GM12864 (cell line): ENCODE measurements around the gene SDK2.

ENCODE experiments used
- DNase-seq: peaks from one replicate; pipeline ENCODE4 v3.0.0-alpha.2; 2011; ENCODE audit warnings: low read depth
- H3K4me3 ChIP-seq: 2 replicates; pipeline ENCODE4 v1.5.1; 2011; ENCODE audit warnings: mild to moderate bottlenecking, low read depth, low read length, control low read depth
- TF ChIP-seq, protein P1 (sequence below): IDR thresholded peaks from 2 replicates; pipeline ENCODE4 v1.5.1; 2011; ENCODE audit warnings: low read depth, mild to moderate bottlenecking, moderate library complexity, low read length, control low read depth, inconsistent platforms; ENCODE audit errors: missing control alignments

SDK2 gene

DNA sequence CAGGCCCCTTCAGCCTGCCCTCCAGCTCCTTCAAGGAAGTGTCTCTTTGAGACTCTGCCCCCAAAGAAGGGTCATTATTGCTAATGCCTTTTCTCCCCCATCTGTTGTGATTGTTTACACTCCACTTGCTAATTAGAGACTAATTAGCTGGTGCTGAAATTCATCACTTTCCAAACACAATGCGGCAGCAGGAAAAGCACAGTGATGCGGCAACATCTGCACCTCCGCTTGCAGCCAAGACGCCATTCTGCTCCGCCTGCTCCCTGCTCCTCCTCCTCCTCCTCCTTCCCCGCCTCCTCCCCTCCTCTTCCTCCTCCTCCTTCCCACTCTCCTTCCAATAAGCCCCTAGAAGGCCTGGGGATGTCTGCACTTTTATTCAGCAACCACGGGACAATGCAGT lies 110.5 kb downstream of the SDK2 start:
- DNase-seq: no peak
- TF ChIP-seq, protein P1, sequence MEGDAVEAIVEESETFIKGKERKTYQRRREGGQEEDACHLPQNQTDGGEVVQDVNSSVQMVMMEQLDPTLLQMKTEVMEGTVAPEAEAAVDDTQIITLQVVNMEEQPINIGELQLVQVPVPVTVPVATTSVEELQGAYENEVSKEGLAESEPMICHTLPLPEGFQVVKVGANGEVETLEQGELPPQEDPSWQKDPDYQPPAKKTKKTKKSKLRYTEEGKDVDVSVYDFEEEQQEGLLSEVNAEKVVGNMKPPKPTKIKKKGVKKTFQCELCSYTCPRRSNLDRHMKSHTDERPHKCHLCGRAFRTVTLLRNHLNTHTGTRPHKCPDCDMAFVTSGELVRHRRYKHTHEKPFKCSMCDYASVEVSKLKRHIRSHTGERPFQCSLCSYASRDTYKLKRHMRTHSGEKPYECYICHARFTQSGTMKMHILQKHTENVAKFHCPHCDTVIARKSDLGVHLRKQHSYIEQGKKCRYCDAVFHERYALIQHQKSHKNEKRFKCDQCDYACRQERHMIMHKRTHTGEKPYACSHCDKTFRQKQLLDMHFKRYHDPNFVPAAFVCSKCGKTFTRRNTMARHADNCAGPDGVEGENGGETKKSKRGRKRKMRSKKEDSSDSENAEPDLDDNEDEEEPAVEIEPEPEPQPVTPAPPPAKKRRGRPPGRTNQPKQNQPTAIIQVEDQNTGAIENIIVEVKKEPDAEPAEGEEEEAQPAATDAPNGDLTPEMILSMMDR: no peak
- H3K4me3 ChIP-seq: no peak overlapping the region

DNA sequence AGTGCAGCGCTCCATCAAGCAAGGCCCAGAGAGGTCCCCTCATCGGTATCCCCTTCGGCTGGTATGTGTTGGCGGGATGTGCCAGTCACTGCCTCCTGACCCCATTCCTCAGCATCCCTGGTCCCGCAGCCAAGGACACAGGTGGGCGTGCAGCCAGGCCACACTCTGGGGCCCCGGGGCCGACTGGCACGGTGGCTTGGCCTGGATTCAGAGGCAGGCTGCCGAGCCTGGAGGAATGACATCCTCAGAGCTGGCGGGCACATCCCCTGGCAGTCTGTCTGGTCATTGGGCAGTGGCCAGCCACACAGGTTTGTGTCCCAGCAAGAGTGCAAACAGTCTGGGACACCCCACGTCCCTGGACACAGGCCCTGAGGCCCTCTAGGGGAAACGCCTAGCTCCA lies 111.1 kb downstream of the SDK2 start:
- no peak overlapping the region for H3K4me3 ChIP-seq
- no peak for DNase-seq
- TF ChIP-seq, protein P1: no peak

DNA sequence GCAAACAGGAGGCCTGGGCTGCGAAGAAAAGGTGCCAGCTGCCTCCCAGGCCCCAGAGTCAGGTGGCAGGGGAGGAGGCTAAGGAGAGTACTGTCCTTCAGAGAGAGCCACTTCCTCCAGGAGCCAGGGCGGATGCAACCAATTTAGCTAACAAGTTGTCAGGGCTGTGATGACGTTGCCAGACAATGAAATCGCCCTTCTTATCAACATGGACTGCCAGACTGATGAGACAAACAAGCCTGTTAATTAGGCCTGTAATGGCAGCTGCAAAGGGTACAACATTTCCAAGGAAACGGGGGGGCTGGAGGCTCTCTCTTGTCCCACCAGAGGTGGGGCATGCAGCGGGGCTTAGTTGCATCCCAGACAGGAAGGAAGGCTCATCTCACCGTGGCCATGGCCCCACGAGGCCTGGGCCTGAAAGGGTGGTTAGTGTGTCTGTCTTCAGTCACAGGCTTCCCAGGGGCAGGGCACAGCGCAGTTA lies 111.8 kb downstream of the SDK2 start:
- no peak overlapping the region for H3K4me3 ChIP-seq
- no peak for DNase-seq
- TF ChIP-seq, protein P1: no peak

DNA sequence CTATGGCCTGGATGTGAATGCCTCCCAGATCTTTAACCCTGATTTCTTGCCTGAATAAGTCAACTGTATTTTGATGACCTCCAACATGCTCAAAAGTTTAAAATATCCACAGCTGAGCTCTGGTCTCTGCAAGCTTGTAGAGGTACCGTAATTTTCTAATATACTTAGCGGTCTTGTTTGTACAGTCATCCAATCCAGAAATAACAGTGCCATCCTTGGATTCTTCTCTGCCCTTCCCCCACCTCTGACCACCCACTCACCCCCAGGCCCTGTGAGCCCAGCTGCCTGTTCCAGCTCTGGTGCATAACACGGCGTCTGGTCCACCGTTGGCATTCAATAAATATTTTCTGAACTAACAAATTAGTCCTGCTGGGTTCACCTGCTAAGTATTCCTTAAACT lies 113.1 kb downstream of the SDK2 start:
- TF ChIP-seq, protein P1: no peak
- no peak overlapping the region for H3K4me3 ChIP-seq
- DNase-seq: no peak

DNA sequence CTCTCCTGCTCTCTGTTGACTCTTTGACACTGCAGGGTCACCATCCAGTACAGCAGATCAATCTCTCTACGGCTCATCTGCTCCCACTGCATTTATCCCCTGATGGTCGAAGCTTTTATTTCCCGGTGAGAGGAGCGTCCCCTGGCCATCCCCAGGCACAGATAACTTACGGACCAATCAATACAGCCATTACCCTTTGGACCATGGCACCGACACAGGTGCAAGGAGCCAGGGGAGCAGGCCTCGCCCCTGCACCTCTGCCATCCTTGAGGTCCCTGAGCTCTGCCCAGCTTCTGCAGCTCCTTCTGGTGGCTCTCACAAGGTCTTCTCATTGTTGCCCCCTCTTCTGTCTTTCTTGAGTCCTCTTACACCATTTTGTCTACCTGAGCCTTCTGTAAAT lies 115.6 kb downstream of the SDK2 start:
- DNase-seq: no peak
- H3K4me3 ChIP-seq: no peak overlapping the region
- TF ChIP-seq, protein P1: no peak

DNA sequence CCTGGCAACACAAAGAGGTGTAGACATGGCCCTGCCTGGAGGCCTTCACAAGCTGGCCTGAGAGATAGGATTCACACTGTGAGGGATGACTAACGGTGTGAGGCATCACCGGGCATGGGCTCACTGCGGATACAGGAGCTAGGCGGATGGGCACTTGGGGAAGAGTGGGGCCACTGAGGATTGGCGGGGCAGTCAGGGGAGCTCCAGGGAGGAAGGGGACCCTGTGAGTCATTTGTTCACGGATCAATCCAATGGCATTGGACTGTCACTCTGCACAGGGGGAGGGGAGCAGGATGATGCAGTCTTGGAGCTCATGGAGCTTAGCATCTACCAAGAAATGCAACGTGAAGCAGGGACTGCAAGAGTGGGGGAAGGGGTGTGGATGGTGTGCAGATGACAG lies 117.3 kb downstream of the SDK2 start:
- no peak overlapping the region for H3K4me3 ChIP-seq
- TF ChIP-seq, protein P1: no peak
- DNase-seq: no peak

DNA sequence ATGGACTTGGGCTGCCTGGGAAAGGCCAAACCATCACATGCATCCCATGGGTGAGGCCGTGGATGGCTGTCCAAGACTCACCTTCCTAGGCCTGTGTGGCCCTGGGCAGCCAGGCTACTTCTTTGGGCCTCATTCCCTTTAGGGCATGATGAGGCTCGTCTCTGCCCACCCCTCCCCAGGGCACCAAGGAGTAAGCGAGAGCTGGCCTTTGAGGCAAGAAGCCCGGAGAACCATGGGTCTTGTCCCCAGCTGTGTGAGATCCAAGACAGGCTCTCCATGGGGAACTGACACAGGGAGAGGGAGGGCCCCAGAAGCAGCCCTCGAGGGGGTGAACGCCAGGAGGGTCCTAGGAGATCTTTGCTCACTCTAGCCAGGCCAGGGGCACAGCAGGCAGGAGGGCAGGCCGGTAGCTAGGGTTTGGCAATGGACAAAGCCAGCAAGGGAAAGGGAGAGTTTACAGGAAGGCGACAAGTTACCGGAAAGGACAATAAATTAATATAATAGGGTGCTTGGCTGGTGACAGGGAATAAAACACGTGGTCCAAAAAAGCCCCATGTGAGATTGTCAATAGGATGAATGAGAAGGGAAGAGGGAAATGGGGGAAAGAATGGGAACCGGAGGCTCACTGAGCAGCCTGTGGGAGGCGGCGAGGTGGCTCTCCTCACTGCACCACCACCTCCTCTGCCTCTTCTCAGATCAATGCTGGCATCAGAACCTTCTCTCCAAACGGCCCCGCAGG lies 119.1 kb downstream of the SDK2 start:
- TF ChIP-seq, protein P1: no peak
- DNase-seq: no peak
- H3K4me3 ChIP-seq: no peak overlapping the region
